WTC11 (cell line): ENCODE data around the gene CHPF. TPM values are rescaled to one million over a fixed set of nuclear protein-coding genes. Genes with fewer than 3 reads are reported as not detected.

ENCODE experiments used
- ATAC-seq: fragments of 200-7000 bp; cut with Tn5 transposase; 2 replicates; pipeline ENCODE4 v1.10.0; 2021; ENCODE audit warnings: mild to moderate bottlenecking, moderate library complexity
- CTCF ChIA-PET: fragments of 300-600 bp; sonication (Branson Sonifier 250); formaldehyde crosslinking; loops from one replicate; lab custom pipeline; 2021; ENCODE audit warnings: antibody characterized with exemption; lab: Charles Lee
- POLR2A ChIA-PET: fragments of 350-600 bp; sonication (Branson Sonifier 250); formaldehyde crosslinking; loops from one replicate; lab custom pipeline; 2021; ENCODE audit warnings: antibody characterized with exemption; lab: Charles Lee
- DNase-seq: peaks from one replicate; pipeline ENCODE4 v3.0.0; 2021; ENCODE audit warnings: low spot score
- H3K27ac Mint-ChIP-seq: 2 replicates; pipeline ENCODE4 v1.8.0; 2021; ENCODE audit warnings: mixed read lengths
- H3K27me3 Mint-ChIP-seq: 2 replicates; pipeline ENCODE4 v1.8.0; 2021; ENCODE audit warnings: low read depth, mild to moderate bottlenecking, moderate library complexity, mixed read lengths
- H3K36me3 Mint-ChIP-seq: 2 replicates; pipeline ENCODE4 v1.8.0; 2021; ENCODE audit warnings: mixed read lengths
- H3K4me1 Mint-ChIP-seq: 2 replicates; pipeline ENCODE4 v1.8.0; 2022; ENCODE audit warnings: mixed read lengths
- H3K4me3 Mint-ChIP-seq: 2 replicates; pipeline ENCODE4 v1.8.0; 2021; ENCODE audit warnings: mild to moderate bottlenecking, moderate library complexity, mixed read lengths
- H3K9me3 Mint-ChIP-seq: 2 replicates; pipeline ENCODE4 v1.8.0; 2021; ENCODE audit warnings: mixed read lengths
- ETV6 ChIP-seq: sonication (generic); formaldehyde crosslinking; IDR thresholded peaks from 2 replicates; pipeline ENCODE4 v1.8.1; 2022; ENCODE audit warnings: mild to moderate bottlenecking, missing genetic modification reagents
- FOXJ3 ChIP-seq: sonication (generic); formaldehyde crosslinking; IDR thresholded peaks from 2 replicates; pipeline ENCODE4 v1.9.0; 2021; ENCODE audit warnings: missing genetic modification reagents, mild to moderate bottlenecking, borderline replicate concordance
- NR2C2 ChIP-seq: sonication (generic); formaldehyde crosslinking; IDR thresholded peaks from 2 replicates; pipeline ENCODE4 v1.8.0; 2022; ENCODE audit warnings: mild to moderate bottlenecking, missing genetic modification reagents
- ZNF317 ChIP-seq: sonication (generic); formaldehyde crosslinking; IDR thresholded peaks from 2 replicates; pipeline ENCODE4 v1.8.1; 2023; ENCODE audit warnings: low read depth, mild to moderate bottlenecking, moderate library complexity, missing genetic modification reagents, borderline replicate concordance
- total RNA-seq: library from RNA; stranded (reverse); gene quantifications from 3 replicates; pipeline ENCODE4 v1.2.3, GENCODE V29; 2021
- TF ChIP-seq, protein P1 (sequence below): sonication (generic); formaldehyde crosslinking; IDR thresholded peaks from 2 replicates; pipeline ENCODE4 v1.8.1; 2023; ENCODE audit warnings: mild to moderate bottlenecking, missing genetic modification reagents, borderline replicate concordance
- TF ChIP-seq, protein P2 (sequence below): sonication (generic); formaldehyde crosslinking; IDR thresholded peaks from 2 replicates; pipeline ENCODE4 v1.8.0; 2023; ENCODE audit warnings: missing genetic modification reagents
- TF ChIP-seq, protein P3 (sequence below): fragments of 200-600 bp; IDR thresholded peaks from 2 replicates; pipeline ENCODE4 v1.8.0; 2022; ENCODE audit warnings: antibody characterized with exemption
- TF ChIP-seq, protein P4 (sequence below): sonication (generic); formaldehyde crosslinking; IDR thresholded peaks from 2 replicates; pipeline ENCODE4 v1.8.0; 2023; ENCODE audit warnings: mild to moderate bottlenecking, missing genetic modification reagents
- TF ChIP-seq, protein P5 (sequence below): sonication (generic); formaldehyde crosslinking; IDR thresholded peaks from 2 replicates; pipeline ENCODE4 v1.8.0; 2022; ENCODE audit warnings: mild to moderate bottlenecking, missing genetic modification reagents

Gene CHPF
- total RNA-seq, 1 experiment from 2014 or later, result 97.0 TPM

DNA sequence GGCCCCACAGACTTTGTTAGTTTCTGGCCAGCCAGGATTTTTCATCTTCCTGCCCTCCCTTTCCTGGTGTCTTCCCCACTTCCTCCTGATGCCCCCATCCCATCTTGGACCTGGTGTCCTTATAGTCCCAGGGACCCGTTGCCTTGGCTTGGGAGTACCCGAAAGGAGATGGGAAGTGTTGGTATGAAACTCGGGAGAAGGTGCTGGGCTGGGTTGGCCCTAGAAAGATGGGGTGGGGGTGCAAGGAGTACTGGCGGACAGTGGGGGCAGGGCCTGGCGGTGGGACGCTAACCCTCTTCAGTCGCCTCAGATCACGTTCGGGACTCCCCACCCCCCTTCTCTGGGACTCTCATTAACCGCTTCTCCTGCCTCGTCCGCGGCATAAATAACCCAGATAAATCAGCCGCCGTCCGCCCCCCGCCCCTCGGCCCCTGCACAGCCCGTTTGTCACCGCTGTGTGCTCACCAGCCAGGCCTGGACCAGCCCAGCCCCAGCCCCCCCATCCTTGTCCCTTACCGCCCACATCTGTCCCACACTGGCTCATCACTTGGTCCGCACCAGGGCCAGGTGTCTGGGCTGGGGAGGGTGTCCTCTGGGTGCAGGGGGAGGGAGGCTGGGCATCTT, 33.0 kb downstream of the CHPF start (continued):
- TF ChIP-seq, protein P1, sequence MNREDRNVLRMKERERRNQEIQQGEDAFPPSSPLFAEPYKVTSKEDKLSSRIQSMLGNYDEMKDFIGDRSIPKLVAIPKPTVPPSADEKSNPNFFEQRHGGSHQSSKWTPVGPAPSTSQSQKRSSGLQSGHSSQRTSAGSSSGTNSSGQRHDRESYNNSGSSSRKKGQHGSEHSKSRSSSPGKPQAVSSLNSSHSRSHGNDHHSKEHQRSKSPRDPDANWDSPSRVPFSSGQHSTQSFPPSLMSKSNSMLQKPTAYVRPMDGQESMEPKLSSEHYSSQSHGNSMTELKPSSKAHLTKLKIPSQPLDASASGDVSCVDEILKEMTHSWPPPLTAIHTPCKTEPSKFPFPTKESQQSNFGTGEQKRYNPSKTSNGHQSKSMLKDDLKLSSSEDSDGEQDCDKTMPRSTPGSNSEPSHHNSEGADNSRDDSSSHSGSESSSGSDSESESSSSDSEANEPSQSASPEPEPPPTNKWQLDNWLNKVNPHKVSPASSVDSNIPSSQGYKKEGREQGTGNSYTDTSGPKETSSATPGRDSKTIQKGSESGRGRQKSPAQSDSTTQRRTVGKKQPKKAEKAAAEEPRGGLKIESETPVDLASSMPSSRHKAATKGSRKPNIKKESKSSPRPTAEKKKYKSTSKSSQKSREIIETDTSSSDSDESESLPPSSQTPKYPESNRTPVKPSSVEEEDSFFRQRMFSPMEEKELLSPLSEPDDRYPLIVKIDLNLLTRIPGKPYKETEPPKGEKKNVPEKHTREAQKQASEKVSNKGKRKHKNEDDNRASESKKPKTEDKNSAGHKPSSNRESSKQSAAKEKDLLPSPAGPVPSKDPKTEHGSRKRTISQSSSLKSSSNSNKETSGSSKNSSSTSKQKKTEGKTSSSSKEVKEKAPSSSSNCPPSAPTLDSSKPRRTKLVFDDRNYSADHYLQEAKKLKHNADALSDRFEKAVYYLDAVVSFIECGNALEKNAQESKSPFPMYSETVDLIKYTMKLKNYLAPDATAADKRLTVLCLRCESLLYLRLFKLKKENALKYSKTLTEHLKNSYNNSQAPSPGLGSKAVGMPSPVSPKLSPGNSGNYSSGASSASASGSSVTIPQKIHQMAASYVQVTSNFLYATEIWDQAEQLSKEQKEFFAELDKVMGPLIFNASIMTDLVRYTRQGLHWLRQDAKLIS (CRISPR knock-in tag), result no peak
- TF ChIP-seq, protein P2, sequence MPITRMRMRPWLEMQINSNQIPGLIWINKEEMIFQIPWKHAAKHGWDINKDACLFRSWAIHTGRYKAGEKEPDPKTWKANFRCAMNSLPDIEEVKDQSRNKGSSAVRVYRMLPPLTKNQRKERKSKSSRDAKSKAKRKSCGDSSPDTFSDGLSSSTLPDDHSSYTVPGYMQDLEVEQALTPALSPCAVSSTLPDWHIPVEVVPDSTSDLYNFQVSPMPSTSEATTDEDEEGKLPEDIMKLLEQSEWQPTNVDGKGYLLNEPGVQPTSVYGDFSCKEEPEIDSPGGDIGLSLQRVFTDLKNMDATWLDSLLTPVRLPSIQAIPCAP, result no peak
- TF ChIP-seq ETV6 (CRISPR knock-in tag) (no peak), NR2C2 (CRISPR knock-in tag) (no peak)
- TF ChIP-seq, all 79 proteins: peak for 0

DNA sequence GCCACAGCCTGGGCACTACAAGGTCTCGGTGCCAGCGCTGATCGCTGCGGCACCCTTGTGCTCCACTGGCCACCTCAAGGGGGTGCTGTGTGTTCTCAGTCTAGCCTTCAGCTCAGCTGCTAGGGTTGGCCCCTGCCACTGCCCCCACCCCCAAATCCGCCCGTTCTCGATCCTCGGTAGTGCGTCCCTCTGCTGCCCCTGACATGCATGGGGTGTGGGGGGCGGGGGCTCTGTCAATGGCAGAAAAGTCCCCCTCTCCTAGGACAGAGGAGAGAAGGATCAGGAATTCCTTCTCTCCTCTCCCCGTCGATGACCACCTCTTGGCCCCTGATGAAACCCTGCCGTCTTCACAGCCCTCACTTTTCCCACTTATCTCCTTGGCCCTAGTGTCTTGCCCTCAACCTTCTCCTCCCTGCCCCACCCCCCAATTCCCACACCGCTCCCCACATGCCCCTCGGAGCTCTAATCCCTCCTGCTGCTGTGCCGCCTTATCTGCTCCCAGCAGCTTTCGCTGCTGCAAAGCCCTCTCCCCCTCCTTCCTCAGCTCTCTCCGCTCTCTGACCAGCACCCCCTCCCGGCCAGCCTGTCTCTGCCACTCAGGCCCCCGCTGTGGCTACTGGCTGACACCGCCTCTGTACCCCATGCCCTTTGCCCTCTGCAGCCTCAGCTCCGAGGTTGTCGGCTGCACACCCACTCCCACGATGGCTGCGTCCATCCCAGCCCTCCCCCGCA, 33.7 kb downstream of the CHPF start:
- TF ChIP-seq, protein P3, sequence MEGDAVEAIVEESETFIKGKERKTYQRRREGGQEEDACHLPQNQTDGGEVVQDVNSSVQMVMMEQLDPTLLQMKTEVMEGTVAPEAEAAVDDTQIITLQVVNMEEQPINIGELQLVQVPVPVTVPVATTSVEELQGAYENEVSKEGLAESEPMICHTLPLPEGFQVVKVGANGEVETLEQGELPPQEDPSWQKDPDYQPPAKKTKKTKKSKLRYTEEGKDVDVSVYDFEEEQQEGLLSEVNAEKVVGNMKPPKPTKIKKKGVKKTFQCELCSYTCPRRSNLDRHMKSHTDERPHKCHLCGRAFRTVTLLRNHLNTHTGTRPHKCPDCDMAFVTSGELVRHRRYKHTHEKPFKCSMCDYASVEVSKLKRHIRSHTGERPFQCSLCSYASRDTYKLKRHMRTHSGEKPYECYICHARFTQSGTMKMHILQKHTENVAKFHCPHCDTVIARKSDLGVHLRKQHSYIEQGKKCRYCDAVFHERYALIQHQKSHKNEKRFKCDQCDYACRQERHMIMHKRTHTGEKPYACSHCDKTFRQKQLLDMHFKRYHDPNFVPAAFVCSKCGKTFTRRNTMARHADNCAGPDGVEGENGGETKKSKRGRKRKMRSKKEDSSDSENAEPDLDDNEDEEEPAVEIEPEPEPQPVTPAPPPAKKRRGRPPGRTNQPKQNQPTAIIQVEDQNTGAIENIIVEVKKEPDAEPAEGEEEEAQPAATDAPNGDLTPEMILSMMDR, result peak; percentile 31
- no peak for TF ChIP-seq ZNF317 (CRISPR knock-in tag)
- TF ChIP-seq, protein P4, sequence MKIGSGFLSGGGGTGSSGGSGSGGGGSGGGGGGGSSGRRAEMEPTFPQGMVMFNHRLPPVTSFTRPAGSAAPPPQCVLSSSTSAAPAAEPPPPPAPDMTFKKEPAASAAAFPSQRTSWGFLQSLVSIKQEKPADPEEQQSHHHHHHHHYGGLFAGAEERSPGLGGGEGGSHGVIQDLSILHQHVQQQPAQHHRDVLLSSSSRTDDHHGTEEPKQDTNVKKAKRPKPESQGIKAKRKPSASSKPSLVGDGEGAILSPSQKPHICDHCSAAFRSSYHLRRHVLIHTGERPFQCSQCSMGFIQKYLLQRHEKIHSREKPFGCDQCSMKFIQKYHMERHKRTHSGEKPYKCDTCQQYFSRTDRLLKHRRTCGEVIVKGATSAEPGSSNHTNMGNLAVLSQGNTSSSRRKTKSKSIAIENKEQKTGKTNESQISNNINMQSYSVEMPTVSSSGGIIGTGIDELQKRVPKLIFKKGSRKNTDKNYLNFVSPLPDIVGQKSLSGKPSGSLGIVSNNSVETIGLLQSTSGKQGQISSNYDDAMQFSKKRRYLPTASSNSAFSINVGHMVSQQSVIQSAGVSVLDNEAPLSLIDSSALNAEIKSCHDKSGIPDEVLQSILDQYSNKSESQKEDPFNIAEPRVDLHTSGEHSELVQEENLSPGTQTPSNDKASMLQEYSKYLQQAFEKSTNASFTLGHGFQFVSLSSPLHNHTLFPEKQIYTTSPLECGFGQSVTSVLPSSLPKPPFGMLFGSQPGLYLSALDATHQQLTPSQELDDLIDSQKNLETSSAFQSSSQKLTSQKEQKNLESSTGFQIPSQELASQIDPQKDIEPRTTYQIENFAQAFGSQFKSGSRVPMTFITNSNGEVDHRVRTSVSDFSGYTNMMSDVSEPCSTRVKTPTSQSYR (CRISPR knock-in tag), result peak; percentile 40; the same call in 1 of the 2 replicates
- H3K36me3 Mint-ChIP-seq, result no peaks in the 10 kb centered on the region; the same call in 1 of the 2 replicates
- DNase-seq (peak; percentile 82), ATAC-seq (peak; percentile 57)
- H3K4me3 Mint-ChIP-seq, result peak overlapping the region; percentile 72
- no peak overlapping the region for H3K27ac Mint-ChIP-seq
- CTCF ChIA-PET, result interaction anchor here (0.6 to 41.3 kb wide), 37 partner anchors 10 to 333 kb away, joined by 3 to 2316 read pairs (median 6); partner anchors contain the start of genes CHPF, CNPPD1, DES and DNPEP
- H3K4me1 Mint-ChIP-seq, result peaks cover 70% of the 10 kb centered on the region
- no peaks in the 10 kb centered on the region for H3K9me3 Mint-ChIP-seq
- POLR2A ChIA-PET, result interaction anchor here (0.6 to 1.9 kb wide), 11 partner anchors 10 to 49 kb away, joined by 3 to 13 read pairs (median 3); partner anchors contain the start of gene GMPPA
- H3K27me3 Mint-ChIP-seq, result peaks cover 41% of the 10 kb centered on the region

DNA sequence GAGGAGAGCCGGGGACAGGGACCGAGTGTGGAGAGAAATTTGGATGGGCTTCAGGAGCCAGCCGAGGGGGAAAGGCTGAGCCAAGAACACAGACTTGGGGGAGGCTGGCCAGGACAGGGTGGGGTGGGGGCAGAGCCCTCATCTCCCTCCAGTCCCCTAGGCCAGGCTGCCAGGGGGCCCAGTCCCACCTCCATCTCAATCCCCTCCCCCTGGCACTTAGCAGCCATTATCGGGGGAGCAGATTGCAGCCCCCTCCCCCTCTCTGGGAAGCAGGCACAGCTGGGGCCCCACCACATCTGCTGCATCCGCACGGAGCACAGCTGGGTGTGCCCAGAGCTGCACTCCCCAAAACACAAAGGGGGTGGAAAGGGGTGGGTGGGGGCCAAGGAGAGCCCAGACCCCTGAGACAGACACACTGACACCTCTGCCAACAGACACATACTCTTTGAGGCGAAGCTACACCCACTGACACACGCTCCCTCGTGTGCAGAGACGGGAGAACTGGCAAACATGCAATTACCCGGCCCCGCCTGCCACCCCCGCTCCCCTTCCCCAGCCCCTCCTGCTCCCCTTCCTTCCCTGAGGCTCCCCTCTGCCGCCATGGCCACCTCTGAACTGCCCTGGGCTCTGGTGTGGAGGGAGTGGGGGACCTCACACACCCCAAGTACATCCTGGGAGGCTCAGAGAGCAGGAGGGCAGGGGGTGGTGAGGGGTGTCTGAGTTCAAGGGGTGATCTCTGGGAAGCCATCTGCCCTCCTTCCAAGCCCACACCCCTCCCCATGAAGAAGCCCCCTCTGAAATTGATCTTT, 34.4 kb downstream of the CHPF start:
- H3K9me3 Mint-ChIP-seq, result no peaks in the 10 kb centered on the region
- ATAC-seq, result peak; percentile 4
- peaks cover 35% of the 10 kb centered on the region for H3K27me3 Mint-ChIP-seq
- no peak overlapping the region for H3K27ac Mint-ChIP-seq
- TF ChIP-seq, protein P5, sequence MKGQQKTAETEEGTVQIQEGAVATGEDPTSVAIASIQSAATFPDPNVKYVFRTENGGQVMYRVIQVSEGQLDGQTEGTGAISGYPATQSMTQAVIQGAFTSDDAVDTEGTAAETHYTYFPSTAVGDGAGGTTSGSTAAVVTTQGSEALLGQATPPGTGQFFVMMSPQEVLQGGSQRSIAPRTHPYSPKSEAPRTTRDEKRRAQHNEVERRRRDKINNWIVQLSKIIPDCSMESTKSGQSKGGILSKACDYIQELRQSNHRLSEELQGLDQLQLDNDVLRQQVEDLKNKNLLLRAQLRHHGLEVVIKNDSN (CRISPR knock-in tag), result no peak
- TF ChIP-seq, protein P4 (CRISPR knock-in tag), result 0 out of 2 replicates have a peak, but pooled peaks have one; percentile 47
- TF ChIP-seq FOXJ3, result no peak
- TF ChIP-seq, all 79 proteins: peak for 1
- CTCF ChIA-PET, result interaction anchor here (0.6 to 41.3 kb wide), 31 partner anchors 11 to 256 kb away, joined by 3 to 2316 read pairs (median 7); partner anchors contain the start of genes CHPF, DES, DNPEP and GMPPA
- peaks cover 7% of the 10 kb centered on the region for H3K36me3 Mint-ChIP-seq
- peak overlapping the region; percentile 72 for H3K4me3 Mint-ChIP-seq
- no peak for DNase-seq
- POLR2A ChIA-PET, result interaction anchor here (0.8 to 1.9 kb wide), 10 partner anchors 9 to 21 kb away, joined by 3 to 13 read pairs (median 4); partner anchors contain the start of gene GMPPA
- H3K4me1 Mint-ChIP-seq, result peaks cover 72% of the 10 kb centered on the region
